ENCODE data around the gene NPW. TPM values are rescaled to one million over a fixed set of nuclear protein-coding genes. Genes with fewer than 3 reads are reported as not detected.
A peak's percentile ranks its signal among the peaks of the same experiment; 100 is the strongest.

NPW gene
- total and polyA plus RNA-seq, 9 of the 15 experiments (the other 6 are each of a cell fraction or from before 2014, with no cell fraction given): 0.14 to 4.0 (median 2.6) TPM; not detected in 4

- no peak; the same call in 1 of the 2 replicates for TF ChIP-seq ZBTB7A (IDR thresholded peaks at IDR 0.05; ENCODE audit: borderline replicate concordance, control insufficient read depth, low read depth, low read length)
- no peak for TF ChIP-seq ZNF561 (CRISPR knock-in tag; conservative IDR thresholded peaks at IDR 0.05)
- no peak for TF ChIP-seq NCOA1 (IDR thresholded peaks at IDR 0.05; ENCODE audit: low read depth)
- no peak for TF ChIP-seq FIP1L1 (IDR thresholded peaks at IDR 0.05; ENCODE audit: low read depth, low read length, poor library complexity, severe bottlenecking)
- TF ChIP-seq BCLAF1 (IDR thresholded peaks at IDR 0.05; ENCODE audit: borderline replicate concordance in 1 of 2, control insufficient read depth in 1 of 2, low read depth in 2 of 2, low read length in 1 of 2): no peak
- no peak for TF ChIP-seq GTF2E2 (tag; IDR thresholded peaks at IDR 0.05)
- no peak for TF ChIP-seq ETS2 (tag; IDR thresholded peaks at IDR 0.05; ENCODE audit: borderline replicate concordance, poor library complexity, severe bottlenecking)
- TF ChIP-seq ERF (CRISPR knock-in tag; IDR thresholded peaks at IDR 0.05): peak; percentile 94
- TF ChIP-seq ZBTB12 (CRISPR knock-in tag; IDR thresholded peaks at IDR 0.05): no peak
- no peak for TF ChIP-seq HNRNPUL1 (IDR thresholded peaks at IDR 0.05; ENCODE audit: low read length)
- TF ChIP-seq ZBTB2 (IDR thresholded peaks at IDR 0.05): no peak
- TF ChIP-seq CBFA2T2 (conservative IDR thresholded peaks at IDR 0.05): no peak
- TF ChIP-seq E2F6 (IDR thresholded peaks at IDR 0.05; ENCODE audit: borderline replicate concordance in 1 of 2, extremely low read depth in 1 of 2, insufficient read depth in 1 of 2, insufficient read length in 1 of 2, low read depth in 1 of 2, low read length in 1 of 2, poor library complexity in 1 of 2, severe bottlenecking in 1 of 2): peak; percentile 96 to 98
- TF ChIP-seq MTA1 (IDR thresholded peaks at IDR 0.05; ENCODE audit: borderline replicate concordance): no peak
- no peak for TF ChIP-seq ZNF436 (CRISPR knock-in tag; IDR thresholded peaks at IDR 0.05)
- no peak for TF ChIP-seq TRIM24 (IDR thresholded peaks at IDR 0.05)
- no peak for TF ChIP-seq TCF7L2 (IDR thresholded peaks at IDR 0.05; ENCODE audit: low read depth, low read length)
- TF ChIP-seq RBM22 (IDR thresholded peaks at IDR 0.05; ENCODE audit: low read depth, low read length, poor library complexity, severe bottlenecking): no peak
- peak; percentile 25 for TF ChIP-seq TAF1 (IDR thresholded peaks at IDR 0.05; ENCODE audit: control insufficient read depth, extremely low read depth, insufficient read depth, low read length, severe bottlenecking)
- no peak for TF ChIP-seq STAT5A (IDR thresholded peaks at IDR 0.05; ENCODE audit: borderline replicate concordance, low read length)
- peak; percentile 77 for TF ChIP-seq NR3C1 (CRISPR knock-in tag; IDR thresholded peaks at IDR 0.05)
These were observed 27.5 kb upstream of the NPW start (continued) for GRCh38 chr16:1991948-1992703.

Measured in K562 (cell line).